Gastrocnemius medialis (tissue), 4 donors: ENCODE measurements around the gene FRAT1.

Source experiments
- POLR2A ChIP-seq, 2 donors: fragments of 450-650 bp; IDR thresholded peaks; one replicate each; pipeline ENCODE4 v1.6.1; 2017; ENCODE audit warnings: antibody characterized with exemption in 2 of 2, mild to moderate bottlenecking in 2 of 2, moderate library complexity in 2 of 2
- TF ChIP-seq, protein P1 (sequence below), 5 experiments: fragments of 450-650 bp in 3 of 5; fragments of 200-600 bp in 2 of 5; sonication (generic) in 2 of 5; IDR thresholded peaks in 4 of 5; conservative IDR thresholded peaks in 1 of 5; 1 replicate in 4 of 5; 2 replicates in 1 of 5; pipeline ENCODE4 v1.5.1; 2016 to 2019; ENCODE audit warnings: antibody characterized with exemption in 5 of 5, mild to moderate bottlenecking in 3 of 5, moderate library complexity in 3 of 5

DNA sequence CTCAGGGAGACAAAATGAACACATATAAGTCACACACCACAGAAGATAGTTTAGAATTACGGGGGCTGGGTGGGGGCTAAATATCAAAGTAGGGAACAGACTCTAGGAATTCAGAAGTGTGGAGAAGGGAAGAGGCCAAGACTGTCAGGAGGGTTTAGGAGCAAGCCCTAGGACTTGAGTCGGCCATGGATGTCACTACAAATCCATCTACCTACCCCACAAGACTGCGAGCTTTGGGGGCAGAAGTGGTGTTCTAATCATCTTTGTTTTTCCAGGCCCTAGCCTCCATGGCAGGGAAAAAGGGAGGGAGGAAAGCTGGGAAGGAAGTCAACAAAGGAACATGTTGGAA is 20.9 kb upstream of the FRAT1 start:
- TF ChIP-seq, protein P1, sequence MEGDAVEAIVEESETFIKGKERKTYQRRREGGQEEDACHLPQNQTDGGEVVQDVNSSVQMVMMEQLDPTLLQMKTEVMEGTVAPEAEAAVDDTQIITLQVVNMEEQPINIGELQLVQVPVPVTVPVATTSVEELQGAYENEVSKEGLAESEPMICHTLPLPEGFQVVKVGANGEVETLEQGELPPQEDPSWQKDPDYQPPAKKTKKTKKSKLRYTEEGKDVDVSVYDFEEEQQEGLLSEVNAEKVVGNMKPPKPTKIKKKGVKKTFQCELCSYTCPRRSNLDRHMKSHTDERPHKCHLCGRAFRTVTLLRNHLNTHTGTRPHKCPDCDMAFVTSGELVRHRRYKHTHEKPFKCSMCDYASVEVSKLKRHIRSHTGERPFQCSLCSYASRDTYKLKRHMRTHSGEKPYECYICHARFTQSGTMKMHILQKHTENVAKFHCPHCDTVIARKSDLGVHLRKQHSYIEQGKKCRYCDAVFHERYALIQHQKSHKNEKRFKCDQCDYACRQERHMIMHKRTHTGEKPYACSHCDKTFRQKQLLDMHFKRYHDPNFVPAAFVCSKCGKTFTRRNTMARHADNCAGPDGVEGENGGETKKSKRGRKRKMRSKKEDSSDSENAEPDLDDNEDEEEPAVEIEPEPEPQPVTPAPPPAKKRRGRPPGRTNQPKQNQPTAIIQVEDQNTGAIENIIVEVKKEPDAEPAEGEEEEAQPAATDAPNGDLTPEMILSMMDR (IDR thresholded peaks at IDR 0.05 in 4 of 5, conservative IDR thresholded peaks at IDR 0.05 in 1 of 5): no peak
- no peak for TF ChIP-seq POLR2A (IDR thresholded peaks at IDR 0.05)
